GM23338 (cell line): ENCODE data around the gene COL5A2. TPM values are rescaled to one million over a fixed set of nuclear protein-coding genes. Genes with fewer than 3 reads are reported as not detected.

Experiments used
- ATAC-seq: fragments of 200-7000 bp; cut with Tn5 transposase; 3 replicates; pipeline ENCODE4 v1.9.1; 2020
- DNase-seq: peaks from one replicate; pipeline ENCODE4 v3.0.0-alpha.2; 2015; ENCODE audit warnings: low spot score
- H2AFZ ChIP-seq: fragments of 200-600 bp; sonication (generic); 2 replicates; pipeline ENCODE4 v1.8.0; 2016; ENCODE audit warnings: antibody characterized with exemption, mild to moderate bottlenecking, moderate library complexity
- H3F3A ChIP-seq: fragments of 200-600 bp; sonication (generic); replicated peaks from 2 replicates; pipeline ENCODE4 v1.8.0; 2017; ENCODE audit warnings: antibody characterized with exemption, mixed run types, low read depth
- H3K27ac ChIP-seq: fragments of 200-600 bp; sonication (generic); 2 replicates; pipeline ENCODE4 v1.6.1; 2016; ENCODE audit warnings: low read depth
- H3K27me3 ChIP-seq: fragments of 200-600 bp; sonication (generic); 2 replicates; pipeline ENCODE4 v1.8.0; 2016; ENCODE audit warnings: mild to moderate bottlenecking, mixed run types, moderate library complexity; ENCODE audit not compliant: insufficient read depth
- H3K36me3 ChIP-seq: fragments of 200-600 bp; sonication (generic); 2 replicates; pipeline ENCODE4 v1.8.0; 2016; ENCODE audit warnings: mild to moderate bottlenecking; ENCODE audit not compliant: insufficient read depth
- H3K4me1 ChIP-seq: fragments of 200-600 bp; sonication (generic); 2 replicates; pipeline ENCODE4 v1.8.0; 2016; ENCODE audit warnings: mild to moderate bottlenecking, moderate library complexity; ENCODE audit not compliant: insufficient read depth
- H3K4me2 ChIP-seq: fragments of 200-600 bp; sonication (generic); 2 replicates; pipeline ENCODE4 v1.7.1; 2017; ENCODE audit warnings: mixed run types
- H3K4me3 ChIP-seq: fragments of 200-600 bp; sonication (generic); 2 replicates; pipeline ENCODE4 v1.6.1; 2016; ENCODE audit warnings: mixed run types
- H3K79me2 ChIP-seq: fragments of 200-600 bp; sonication (generic); replicated peaks from 2 replicates; pipeline ENCODE4 v1.8.0; 2017; ENCODE audit warnings: mild to moderate bottlenecking; ENCODE audit not compliant: insufficient read depth
- H3K9me2 ChIP-seq: fragments of 200-600 bp; sonication (generic); 2 replicates; pipeline ENCODE4 v1.8.0; 2017; ENCODE audit not compliant: insufficient read depth
- H4K20me1 ChIP-seq: fragments of 200-600 bp; sonication (generic); replicated peaks from 2 replicates; pipeline ENCODE4 v1.8.0; 2017; ENCODE audit warnings: mild to moderate bottlenecking; ENCODE audit not compliant: insufficient read depth
- H3K27ac Mint-ChIP-seq: 2 replicates; pipeline ENCODE4 v1.8.0; 2020; ENCODE audit warnings: inconsistent platforms, mild to moderate bottlenecking, moderate library complexity, mixed read lengths
- H3K27me3 Mint-ChIP-seq: 3 replicates; pipeline ENCODE4 v1.8.0; 2022; ENCODE audit warnings: low read depth, mild to moderate bottlenecking, moderate library complexity, mixed read lengths, inconsistent platforms; ENCODE audit not compliant: insufficient read depth, poor library complexity
- H3K36me3 Mint-ChIP-seq: 3 replicates; pipeline ENCODE4 v1.8.0; 2021; ENCODE audit warnings: low read depth, mild to moderate bottlenecking, inconsistent platforms, moderate library complexity, mixed read lengths
- H3K4me1 Mint-ChIP-seq: 3 replicates; pipeline ENCODE4 v1.8.0; 2020; ENCODE audit warnings: mild to moderate bottlenecking, inconsistent platforms, mixed read lengths
- H3K4me3 Mint-ChIP-seq: 3 replicates; pipeline ENCODE4 v1.8.0; 2021; ENCODE audit warnings: moderate library complexity, mild to moderate bottlenecking, inconsistent platforms, mixed read lengths
- H3K9me3 Mint-ChIP-seq: 3 replicates; pipeline ENCODE4 v1.8.0; 2020; ENCODE audit warnings: moderate library complexity, mild to moderate bottlenecking, inconsistent platforms, mixed read lengths
- CREB1 ChIP-seq: fragments of 250-450 bp; sonication (Bioruptor Pico); IDR thresholded peaks from 2 replicates; pipeline ENCODE4 v1.5.0; 2020; ENCODE audit warnings: low read depth, mild to moderate bottlenecking, moderate library complexity
- EZH2phosphoT487 ChIP-seq: fragments of 200-600 bp; sonication (generic); IDR thresholded peaks from one replicate; pipeline ENCODE4 v1.8.1; 2018; ENCODE audit warnings: antibody characterized with exemption; ENCODE audit not compliant: unreplicated experiment
- NANOG ChIP-seq: IDR thresholded peaks from 2 replicates; pipeline ENCODE4 v1.6.1; 2016; ENCODE audit warnings: antibody characterized with exemption, borderline replicate concordance
- POLR2AphosphoS5 ChIP-seq: IDR thresholded peaks from 2 replicates; pipeline ENCODE4 v1.6.1; 2016; ENCODE audit warnings: antibody characterized with exemption, low read depth
- STAT1 ChIP-seq: IDR thresholded peaks from one replicate; pipeline ENCODE4 v1.6.1; 2016; ENCODE audit warnings: antibody characterized with exemption; ENCODE audit not compliant: unreplicated experiment
- ZNF114 ChIP-seq: fragments of 250-450 bp; sonication (Bioruptor Pico); IDR thresholded peaks from 2 replicates; pipeline ENCODE4 v1.5.0; 2020; ENCODE audit warnings: mild to moderate bottlenecking, moderate library complexity
- long read RNA-seq: library from polyadenylated mRNA; unstranded; transcript quantifications from one replicate; pipeline ENCODE4 v2.0.0, GENCODE V29; 2020; ENCODE audit not compliant: unreplicated experiment
- polyA plus RNA-seq: library from polyadenylated mRNA; unstranded; fragments of >200 nt; fragmentation: Nextera tagmentation; extraction: Ambion mirVana; gene quantifications from 2 replicates; pipeline ENCODE4 v1.2.1, GENCODE V29; 2016
- total RNA-seq: library from RNA; depleted of rRNA; stranded (reverse); fragments of >200 nt; shearing (Covaris generic); gene quantifications from 2 replicates; pipeline ENCODE4 v1.2.3, GENCODE V29; 2014; rRNA removed
- TF ChIP-seq, protein P1 (sequence below): IDR thresholded peaks from one replicate; pipeline ENCODE4 v1.6.1; 2018; ENCODE audit warnings: antibody characterized with exemption; ENCODE audit not compliant: unreplicated experiment
- TF ChIP-seq, protein P2 (sequence below): IDR thresholded peaks from 2 replicates; pipeline ENCODE4 v1.6.1; 2016; ENCODE audit warnings: antibody characterized with exemption

Gene COL5A2
- total RNA-seq (19.7 and 20.2 TPM in 2 replicates), polyA plus RNA-seq (6.0 and 6.7 TPM in 2 replicates)
- long read RNA-seq, partial matches to known transcripts, result 3 of 3 reads
- long read RNA-seq, other reads (novel, unspliced or antisense), result 0 of 3 reads

DNA sequence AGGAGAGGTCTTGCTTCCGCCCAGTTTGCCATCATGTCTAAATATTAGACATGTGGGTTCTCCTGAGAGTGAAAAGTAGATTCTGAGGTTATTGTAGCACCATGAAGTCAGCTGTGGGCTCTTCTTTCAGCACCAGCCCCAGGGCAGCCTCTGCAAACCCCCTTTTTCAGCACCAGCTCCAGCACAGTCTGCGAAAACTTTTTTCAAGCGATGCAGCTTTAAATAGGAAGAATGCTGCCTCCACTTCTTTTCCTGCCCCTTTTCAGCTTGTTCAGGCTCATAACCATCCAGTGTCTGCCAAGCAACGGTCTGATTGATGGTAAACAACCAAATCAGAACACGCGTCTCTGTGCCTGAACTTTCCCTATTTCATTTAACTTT lies at the start of gene COL5A2:
TSS of gene COL5A2 (minus strand) at position 192 of the 381 bp plus-strand sequence. CDS start at position 35, 157 bp downstream.
- Histone ChIP-seq H3K4me1 (peaks cover 27% of the 10 kb centered on the region), H3K4me3 (peak within 1 kb of the TSS; percentile 58), H4K20me1 (no peaks in the 10 kb centered on the region), H3F3A (no peaks in the 10 kb centered on the region), H3K79me2 (peaks cover 6% of the 10 kb centered on the region; the same call in 1 of the 2 replicates), H2AFZ (peak within 1 kb of the TSS; percentile 56), H3K27ac (peak within 1 kb of the TSS; percentile 64), H3K4me2 (peak within 1 kb of the TSS; percentile 76), H3K9me2 (no peaks in the 10 kb centered on the region), H3K36me3 (no peaks in the 10 kb centered on the region), H3K27me3 (no peaks in the 10 kb centered on the region)
- Mint-ChIP-seq H3K27me3 (peaks cover 3% of the 10 kb centered on the region), H3K27ac (peak within 1 kb of the TSS; percentile 80), H3K4me1 (peaks cover 34% of the 10 kb centered on the region), H3K36me3 (no peaks in the 10 kb centered on the region), H3K9me3 (no peaks in the 10 kb centered on the region), H3K4me3 (peak within 1 kb of the TSS; percentile 81)
- DNase-seq (peak; percentile 55), ATAC-seq (peak; percentile 87)
- TF ChIP-seq, protein P1, sequence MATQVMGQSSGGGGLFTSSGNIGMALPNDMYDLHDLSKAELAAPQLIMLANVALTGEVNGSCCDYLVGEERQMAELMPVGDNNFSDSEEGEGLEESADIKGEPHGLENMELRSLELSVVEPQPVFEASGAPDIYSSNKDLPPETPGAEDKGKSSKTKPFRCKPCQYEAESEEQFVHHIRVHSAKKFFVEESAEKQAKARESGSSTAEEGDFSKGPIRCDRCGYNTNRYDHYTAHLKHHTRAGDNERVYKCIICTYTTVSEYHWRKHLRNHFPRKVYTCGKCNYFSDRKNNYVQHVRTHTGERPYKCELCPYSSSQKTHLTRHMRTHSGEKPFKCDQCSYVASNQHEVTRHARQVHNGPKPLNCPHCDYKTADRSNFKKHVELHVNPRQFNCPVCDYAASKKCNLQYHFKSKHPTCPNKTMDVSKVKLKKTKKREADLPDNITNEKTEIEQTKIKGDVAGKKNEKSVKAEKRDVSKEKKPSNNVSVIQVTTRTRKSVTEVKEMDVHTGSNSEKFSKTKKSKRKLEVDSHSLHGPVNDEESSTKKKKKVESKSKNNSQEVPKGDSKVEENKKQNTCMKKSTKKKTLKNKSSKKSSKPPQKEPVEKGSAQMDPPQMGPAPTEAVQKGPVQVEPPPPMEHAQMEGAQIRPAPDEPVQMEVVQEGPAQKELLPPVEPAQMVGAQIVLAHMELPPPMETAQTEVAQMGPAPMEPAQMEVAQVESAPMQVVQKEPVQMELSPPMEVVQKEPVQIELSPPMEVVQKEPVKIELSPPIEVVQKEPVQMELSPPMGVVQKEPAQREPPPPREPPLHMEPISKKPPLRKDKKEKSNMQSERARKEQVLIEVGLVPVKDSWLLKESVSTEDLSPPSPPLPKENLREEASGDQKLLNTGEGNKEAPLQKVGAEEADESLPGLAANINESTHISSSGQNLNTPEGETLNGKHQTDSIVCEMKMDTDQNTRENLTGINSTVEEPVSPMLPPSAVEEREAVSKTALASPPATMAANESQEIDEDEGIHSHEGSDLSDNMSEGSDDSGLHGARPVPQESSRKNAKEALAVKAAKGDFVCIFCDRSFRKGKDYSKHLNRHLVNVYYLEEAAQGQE, result no peak
- no peak for TF ChIP-seq CREB1 (CRISPR knock-in tag)
- TF ChIP-seq, protein P2, sequence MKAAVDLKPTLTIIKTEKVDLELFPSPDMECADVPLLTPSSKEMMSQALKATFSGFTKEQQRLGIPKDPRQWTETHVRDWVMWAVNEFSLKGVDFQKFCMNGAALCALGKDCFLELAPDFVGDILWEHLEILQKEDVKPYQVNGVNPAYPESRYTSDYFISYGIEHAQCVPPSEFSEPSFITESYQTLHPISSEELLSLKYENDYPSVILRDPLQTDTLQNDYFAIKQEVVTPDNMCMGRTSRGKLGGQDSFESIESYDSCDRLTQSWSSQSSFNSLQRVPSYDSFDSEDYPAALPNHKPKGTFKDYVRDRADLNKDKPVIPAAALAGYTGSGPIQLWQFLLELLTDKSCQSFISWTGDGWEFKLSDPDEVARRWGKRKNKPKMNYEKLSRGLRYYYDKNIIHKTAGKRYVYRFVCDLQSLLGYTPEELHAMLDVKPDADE, result no peak
- TF ChIP-seq EZH2phosphoT487, result no peak
- TF ChIP-seq NANOG, result no peak
- TF ChIP-seq POLR2AphosphoS5, result peak; percentile 34; the same call in 1 of the 2 replicates

DNA sequence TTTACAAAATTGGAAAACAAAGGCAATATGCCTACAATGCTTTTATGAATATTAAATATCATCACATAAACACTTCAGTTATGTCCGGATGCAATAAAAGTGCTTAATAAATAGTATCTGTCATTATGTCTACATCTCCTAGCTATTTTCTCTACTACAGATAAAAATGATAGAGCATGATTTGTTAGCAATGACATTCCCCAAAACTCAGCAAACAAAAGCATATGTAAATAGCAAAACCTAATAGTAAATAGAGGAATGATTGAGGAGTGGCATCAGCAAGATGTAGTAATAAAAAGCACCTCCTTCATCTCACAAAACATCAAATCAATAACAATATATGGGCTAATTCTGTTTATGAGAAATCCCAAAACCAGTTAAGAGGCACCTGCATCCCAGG lies 46.5 kb upstream of the COL5A2 start:
- no peak overlapping the region for H3K27ac Mint-ChIP-seq
- no peaks in the 10 kb centered on the region for H3K27me3 Mint-ChIP-seq
- DNase-seq (no peak), ATAC-seq (no peak)
- no peaks in the 10 kb centered on the region for H3K36me3 Mint-ChIP-seq
- no peaks in the 10 kb centered on the region for H3F3A ChIP-seq
- H3K9me2 ChIP-seq, result no peaks in the 10 kb centered on the region
- no peaks in the 10 kb centered on the region for H3K9me3 Mint-ChIP-seq
- no peaks in the 10 kb centered on the region for H3K36me3 ChIP-seq
- no peak overlapping the region for H2AFZ ChIP-seq
- H3K4me3 ChIP-seq, result no peak overlapping the region
- no peaks in the 10 kb centered on the region for H3K27me3 ChIP-seq
- no peak overlapping the region for H3K4me2 ChIP-seq
- H3K79me2 ChIP-seq, result no peaks in the 10 kb centered on the region
- no peak overlapping the region for H3K4me3 Mint-ChIP-seq
- peaks cover 8% of the 10 kb centered on the region for H3K4me1 Mint-ChIP-seq
- no peak overlapping the region for H3K27ac ChIP-seq
- H4K20me1 ChIP-seq, result no peaks in the 10 kb centered on the region
- peaks cover 4% of the 10 kb centered on the region; the same call in 1 of the 2 replicates for H3K4me1 ChIP-seq
- TF ChIP-seq STAT1, result no peak
- TF ChIP-seq, protein P1, result no peak
- no peak for TF ChIP-seq EZH2phosphoT487
- TF ChIP-seq POLR2AphosphoS5, result no peak
- TF ChIP-seq ZNF114, result no peak
